Activated effector memory CD4-positive, alpha-beta T cell treated with Interleukin-2 at 50 U/mL for 16 hours (primary cell): ENCODE measurements around the gene ZNF521.

Experiments used
- DNase-seq: peaks from one replicate; pipeline ENCODE4 v3.0.0-alpha.2; 2020

Gene ZNF521

DNA sequence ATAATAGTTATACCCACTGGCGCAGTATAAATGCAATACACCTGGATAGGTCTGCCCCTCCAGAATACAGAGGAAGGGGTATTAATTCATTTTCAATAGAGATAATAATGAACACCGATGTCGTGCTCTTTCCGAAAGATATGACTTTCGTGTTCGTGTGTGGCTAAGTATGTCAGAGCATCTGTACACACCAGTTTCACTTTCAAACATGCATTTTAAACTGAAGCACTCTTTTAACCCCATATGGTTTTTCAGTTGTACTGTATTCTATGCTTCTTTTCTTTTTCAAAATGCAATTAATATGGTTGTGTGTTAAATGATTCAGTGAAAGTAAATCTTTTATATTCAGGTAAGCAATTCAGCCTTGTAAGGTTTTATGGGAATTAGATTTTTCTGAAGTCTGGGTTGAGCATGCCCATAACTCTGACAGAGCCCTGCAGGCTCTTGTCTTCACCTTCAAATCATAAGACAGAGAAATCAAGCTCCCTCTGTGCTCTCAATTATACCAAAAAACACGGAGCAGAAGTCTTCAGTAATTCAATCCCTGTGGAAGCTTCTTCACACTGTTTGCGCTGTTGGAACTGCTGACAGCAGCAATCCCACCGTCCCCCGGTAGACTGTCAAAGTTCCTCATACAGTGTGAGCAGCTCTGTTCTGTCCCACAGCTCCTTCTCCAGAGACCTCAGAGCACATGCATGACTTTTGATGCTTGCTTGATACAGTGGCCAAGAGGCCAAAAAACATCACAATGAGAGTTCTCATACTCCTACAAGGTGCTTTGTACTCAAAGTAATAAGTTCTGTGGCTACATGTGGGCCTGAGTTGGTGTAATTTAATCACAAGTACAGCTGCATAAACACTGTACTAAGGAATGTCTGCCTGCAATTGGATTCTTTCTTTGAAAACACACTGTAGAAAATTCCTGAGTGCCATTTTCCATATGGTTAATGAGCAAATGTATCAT is 186.8 kb downstream of the ZNF521 start:
- no peak for DNase-seq

DNA sequence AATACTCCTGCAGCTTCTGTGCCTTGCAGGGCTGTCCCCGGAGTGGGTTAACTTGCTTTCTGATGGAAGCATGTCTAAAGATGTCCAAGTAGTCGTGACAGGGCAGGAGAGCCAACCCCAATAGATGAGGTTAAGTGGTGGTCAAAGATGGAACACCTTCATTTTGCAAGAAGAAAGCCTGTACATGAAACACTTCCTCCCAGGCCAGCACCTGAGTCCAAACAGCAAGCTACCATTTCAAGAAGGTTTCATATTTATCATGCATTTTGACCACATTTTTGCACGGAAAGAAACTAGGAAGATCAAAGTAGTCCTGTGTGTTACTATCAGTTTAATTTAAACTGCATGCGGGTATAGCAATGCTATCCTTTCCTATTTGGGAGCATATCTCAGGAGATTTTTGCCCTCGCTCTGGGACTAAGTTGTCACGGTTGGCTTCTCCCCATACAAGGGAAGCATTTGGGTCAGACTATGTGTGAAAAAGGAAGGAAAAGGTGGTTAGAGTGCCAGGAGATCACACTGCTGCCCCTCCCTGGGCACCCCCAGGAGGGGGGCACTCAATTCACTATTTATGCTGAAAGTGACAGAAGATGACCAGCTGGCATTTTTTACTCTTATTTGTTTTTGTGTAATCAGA is 187.6 kb downstream of the ZNF521 start:
- no peak for DNase-seq

DNA sequence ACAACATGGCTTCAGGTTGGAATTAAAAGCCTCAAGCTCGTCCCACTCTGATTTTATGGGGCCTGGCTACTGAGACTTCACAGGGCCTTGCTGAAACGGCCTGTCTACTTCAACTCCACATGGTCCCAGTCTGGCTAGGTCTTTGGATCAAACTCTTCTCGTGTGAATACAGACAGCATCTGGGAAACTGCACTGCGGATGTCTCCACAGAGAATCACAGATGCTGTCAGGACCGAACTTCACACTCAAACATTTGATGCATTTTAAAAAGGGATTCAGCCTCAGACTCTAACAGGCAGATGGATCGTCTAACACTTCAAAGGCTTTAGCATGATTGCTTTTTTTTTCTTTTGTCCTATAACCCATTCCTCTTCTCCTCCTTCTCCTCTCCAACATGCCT is 198.5 kb downstream of the ZNF521 start:
- DNase-seq = no peak

- no peak for DNase-seq
These were observed 204.0 kb downstream of the ZNF521 start for GRCh38 chr18:25147877-25148488.

DNA sequence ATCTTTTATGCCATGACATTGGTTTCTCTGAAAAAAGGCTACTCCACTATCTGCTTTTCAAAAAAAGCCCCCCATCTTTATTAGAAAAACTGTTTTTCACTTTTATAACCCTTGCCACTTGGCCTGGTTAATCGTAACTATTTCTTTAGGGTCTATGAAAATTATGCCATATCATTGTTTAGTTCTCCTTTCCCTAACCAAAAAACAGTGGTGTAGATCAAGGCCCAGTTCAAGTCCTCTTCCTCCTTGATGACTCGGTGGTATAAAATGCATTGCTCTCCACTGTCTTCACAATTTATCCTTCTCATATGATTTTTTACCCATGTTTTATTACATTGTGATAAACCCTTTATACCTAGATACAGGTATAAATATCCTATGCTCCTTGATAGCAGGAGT is 205.5 kb downstream of the ZNF521 start:
- DNase-seq = no peak

GRCh38 chr18:25145731-25146511 is 206.0 kb downstream of the ZNF521 start:
- DNase-seq = no peak

DNA sequence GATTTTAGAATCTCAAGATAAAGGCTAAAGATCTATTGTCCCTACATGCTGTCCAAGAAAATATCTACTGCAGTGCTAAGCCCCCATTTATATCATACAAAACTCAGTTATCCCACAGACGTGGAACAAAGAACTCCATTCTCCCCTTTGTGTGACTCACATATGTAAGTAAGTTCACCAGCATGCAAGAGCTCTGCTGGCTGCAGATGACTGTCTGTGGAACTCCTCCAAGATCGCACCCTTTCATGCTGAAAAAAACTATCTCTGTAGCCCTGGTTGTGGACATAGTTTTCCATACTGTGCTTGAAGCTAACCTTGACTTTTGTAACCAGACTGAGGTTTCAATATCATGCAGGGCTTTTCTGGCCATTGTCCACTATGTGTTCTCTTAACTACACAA is 207.1 kb downstream of the ZNF521 start:
- no peak for DNase-seq

GRCh38 chr18:25141886-25142285 is 210.1 kb downstream of the ZNF521 start:
- DNase-seq = no peak

GRCh38 chr18:25141399-25141798 is 210.6 kb downstream of the ZNF521 start:
- no peak for DNase-seq

- DNase-seq = no peak
These were observed 211.0 kb downstream of the ZNF521 start for GRCh38 chr18:25140962-25141308.

DNA sequence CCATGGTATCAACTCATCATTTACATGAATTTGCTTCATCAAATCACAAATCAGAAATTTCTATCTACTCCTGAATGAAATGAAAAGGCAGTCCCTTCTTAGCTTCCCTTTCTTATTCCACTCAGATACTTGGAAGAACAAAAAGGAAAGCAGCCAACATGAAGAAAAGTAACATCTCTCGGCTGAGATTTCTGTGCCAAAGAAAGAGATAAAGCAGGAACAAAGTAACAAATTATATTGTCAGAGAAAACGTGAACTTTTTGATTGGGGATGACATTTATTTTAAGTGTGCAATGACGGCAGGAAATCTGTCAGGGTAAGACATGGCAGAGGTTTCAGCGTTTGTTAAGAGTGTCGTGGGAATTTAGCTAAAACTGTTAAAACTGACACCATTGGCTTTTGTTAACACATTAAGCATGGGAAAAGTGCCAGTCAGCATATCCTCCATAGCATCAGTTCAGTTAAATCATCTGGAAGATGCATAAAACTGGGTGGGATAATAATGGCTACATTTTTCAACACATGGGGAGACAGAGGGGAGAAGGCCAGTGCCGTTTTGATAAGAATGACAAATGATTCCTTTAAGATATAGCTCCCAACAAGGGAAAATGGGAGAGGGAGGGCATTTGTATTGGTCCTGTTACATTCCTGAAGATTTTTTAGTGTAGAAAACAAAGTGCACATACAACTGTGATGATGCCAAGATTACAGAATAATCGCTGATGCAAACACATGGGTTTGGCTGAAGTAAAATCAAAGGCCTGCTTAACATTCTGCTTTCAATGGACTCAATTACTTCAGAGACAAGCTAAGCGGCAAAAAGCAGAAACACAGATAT is 211.6 kb downstream of the ZNF521 start:
- DNase-seq = no peak

GRCh38 chr18:25137197-25137472 is 214.8 kb downstream of the ZNF521 start:
- no peak for DNase-seq

DNA sequence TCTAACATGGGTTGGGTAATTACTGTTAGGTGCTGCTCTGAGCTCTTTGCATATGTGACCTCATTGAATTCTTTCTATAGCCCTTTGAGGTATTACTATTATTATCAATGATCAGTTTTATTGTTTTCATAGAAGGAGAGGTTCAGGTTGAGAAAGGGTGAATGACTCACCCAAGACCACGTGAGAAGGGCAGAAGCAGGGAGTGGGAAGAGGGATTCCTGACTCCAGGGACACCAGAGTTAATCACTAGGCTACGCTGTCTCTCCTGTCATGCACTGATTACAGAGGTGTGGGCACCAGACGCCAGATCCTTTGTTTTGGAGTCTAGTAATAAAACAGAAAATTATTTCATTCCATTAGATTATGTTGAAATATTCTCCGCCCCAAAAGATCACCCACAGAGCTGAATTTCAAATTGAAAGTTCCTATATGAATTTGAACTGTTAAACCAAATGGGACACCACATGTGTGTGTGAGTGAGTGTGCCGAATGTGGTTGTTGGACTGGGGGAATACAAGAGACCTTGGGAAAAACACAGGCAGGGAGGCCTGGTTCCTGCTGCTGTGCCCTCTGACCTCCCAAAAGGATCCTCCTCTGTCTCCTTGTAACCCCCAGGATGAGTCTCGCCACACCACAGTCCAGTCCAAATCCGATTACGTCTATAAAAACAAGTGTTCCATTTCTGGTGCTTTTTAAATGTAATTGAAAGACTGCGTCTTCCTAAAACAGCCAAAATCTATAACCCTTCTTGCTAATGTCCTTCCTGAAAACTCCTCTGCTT is 215.4 kb downstream of the ZNF521 start:
- DNase-seq = no peak

DNA sequence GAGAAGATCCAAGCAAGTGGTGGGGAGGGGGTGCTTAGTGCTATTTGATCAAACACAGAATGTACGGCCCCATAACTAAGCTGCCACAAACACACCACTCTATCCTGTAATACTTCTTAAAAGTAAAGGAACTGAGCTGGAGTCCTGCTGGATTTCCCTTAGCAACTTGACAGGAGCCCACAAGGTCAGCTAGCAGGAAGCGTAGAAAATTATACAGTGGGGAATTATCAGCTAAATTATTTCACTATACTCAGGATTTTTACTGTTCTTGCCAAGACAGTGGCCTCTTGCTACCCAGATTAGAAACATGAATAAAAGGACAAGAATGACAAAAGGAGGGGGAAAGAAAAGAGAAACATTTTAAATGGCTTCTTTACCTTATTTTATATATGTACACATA is 217.1 kb downstream of the ZNF521 start:
- DNase-seq = no peak

DNA sequence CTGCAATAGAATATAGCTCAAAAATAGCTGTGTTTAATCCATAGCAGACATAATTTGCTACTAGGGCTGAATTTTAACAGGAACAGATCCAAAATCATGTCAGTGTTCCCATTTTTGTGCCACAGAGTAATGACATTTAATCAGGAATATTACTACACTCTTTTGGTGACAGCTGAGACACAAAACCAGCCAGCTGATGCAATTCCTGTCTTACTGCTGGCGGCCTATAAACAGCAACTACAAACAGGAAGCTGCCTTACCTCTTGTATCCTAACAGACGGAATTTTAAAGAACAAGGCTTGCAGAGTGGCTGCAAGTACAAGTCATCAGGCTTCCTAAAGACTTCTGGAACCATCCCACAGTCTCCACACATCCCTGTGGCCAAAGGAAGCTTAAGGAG is 218.1 kb downstream of the ZNF521 start:
- no peak for DNase-seq

GRCh38 chr18:25132786-25133496 is 219.0 kb downstream of the ZNF521 start:
- DNase-seq = no peak

GRCh38 chr18:25126751-25127150 is 225.2 kb downstream of the ZNF521 start:
- DNase-seq = no peak

DNA sequence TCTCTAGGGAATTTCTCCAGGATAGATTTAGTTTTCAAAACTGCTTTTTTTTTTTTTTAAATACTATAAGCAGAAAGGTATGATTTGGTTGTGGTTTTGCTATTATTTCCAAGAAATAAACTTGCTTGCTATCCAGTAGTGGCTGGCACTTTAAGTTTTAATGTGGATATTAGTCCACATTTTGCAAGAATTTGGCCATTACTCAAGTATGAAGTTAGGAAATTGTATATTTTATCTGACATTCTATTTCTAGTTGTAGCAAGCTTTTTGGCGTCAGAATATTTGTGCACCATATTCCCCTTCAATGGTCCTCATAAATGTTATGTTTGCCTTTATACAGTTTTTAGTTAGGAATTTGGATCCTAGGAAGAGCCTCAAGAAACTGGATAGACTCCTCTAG is 226.3 kb downstream of the ZNF521 start:
- DNase-seq = no peak

DNA sequence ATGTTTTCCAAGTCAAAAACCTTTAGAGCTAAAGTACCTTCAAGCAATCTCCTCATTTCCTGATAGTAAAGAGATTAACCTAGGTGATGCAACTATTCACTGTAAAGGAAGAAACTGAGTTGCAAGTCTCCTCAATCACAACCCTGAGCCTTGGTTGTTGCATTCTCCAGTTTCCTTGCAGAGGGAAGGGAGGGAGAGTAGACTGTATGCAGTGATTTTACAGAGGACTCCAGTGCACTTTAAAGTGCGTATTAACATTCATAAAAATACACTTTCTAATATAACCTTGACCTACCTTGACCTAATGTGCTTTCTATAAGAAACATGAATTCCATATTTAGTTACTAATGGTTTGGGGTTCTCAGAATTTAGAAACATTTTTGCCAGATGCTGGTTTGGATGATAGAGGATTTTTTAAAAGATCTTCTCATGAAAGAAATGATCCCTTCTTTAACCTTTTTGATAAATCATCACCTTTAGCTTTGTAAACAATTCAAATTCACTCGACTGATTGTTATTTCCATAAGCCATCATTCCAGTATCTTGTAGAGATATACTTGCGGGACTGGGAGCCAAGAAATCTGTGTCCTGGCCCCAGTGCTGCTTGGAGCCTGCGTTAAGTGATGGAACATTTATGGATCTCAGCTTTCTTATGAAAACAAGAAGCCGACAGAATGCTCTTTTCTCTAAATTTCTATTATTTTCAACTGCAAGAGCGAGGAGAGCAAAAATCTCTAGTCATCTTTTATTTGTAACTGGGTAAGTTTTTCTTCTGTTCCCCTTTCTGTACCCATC is 228.3 kb downstream of the ZNF521 start:
- no peak for DNase-seq

- no peak for DNase-seq
These were observed 230.5 kb downstream of the ZNF521 start for GRCh38 chr18:25121442-25121841.
